HG03064 (cell line): ENCODE results near the gene AGAP4.
"Not testable (repeated sequence)": the region's sequence is repeated elsewhere in the genome, so short reads cannot be mapped to it uniquely, and the experiment has no call there.

ENCODE experiments used
- ATAC-seq: cut with Tn5 transposase; IDR thresholded peaks from one replicate; pipeline ENCODE4 v1.9.1; 2021; ENCODE audit warnings: low read depth; ENCODE audit not compliant: unreplicated experiment

Gene AGAP4

GRCh38 chr10:45794761-45795160 is 52.5 kb downstream of the AGAP4 start:
- ATAC-seq = not testable (repeated sequence)

DNA sequence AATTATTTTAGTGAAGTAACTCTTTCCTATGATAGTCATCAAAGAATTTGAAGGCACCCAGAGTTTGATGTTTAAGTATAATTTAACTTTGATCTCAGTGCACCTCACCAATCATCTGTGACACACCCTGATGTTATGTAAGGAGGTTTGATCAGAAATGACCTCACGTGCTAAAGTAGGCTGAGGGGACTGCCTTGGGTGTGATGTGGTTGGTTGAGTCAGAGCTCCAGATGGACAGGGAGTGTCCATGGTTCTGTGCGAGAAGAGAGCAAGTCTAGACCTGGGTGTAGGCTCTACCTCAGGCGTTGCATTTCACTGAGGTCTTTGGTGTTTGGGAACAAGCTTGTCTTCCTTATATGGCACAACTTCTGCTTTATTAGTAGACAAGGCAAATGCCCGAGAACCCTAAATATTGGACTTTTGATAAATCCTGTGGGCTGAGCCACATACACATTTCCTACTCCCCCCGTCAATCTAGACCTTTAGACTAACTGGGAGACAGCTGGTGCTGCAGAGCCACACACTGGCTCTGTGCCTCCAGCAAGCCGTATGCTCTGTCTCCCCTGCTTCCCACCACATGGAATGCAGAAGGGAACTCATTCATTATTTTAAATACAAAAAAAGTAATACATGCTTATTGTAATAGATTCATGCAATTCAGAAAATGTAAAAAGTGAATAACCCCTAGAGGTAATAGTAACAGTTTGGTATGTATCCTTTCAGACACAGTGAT is 56.4 kb downstream of the AGAP4 start:
- ATAC-seq = not testable (repeated sequence)

- not testable (repeated sequence) for ATAC-seq
Observed at GRCh38 chr10:45789991-45790390, 57.3 kb downstream of the AGAP4 start.

GRCh38 chr10:45787212-45787741 is 60.0 kb downstream of the AGAP4 start:
- not testable (repeated sequence) for ATAC-seq

GRCh38 chr10:45786217-45786616 is 61.1 kb downstream of the AGAP4 start:
- ATAC-seq = not testable (repeated sequence)
